Stimulated activated CD8-positive, alpha-beta memory T cell treated with anti-CD3 and anti-CD28 coated beads, Interleukin-4, amount 100 ng/mL, for 48 hours (primary cell): ENCODE data around the gene ARHGAP24.

ENCODE experiments used
- DNase-seq: peaks from one replicate; pipeline ENCODE4 v3.0.0-alpha.2; 2020

ARHGAP24 gene

DNA sequence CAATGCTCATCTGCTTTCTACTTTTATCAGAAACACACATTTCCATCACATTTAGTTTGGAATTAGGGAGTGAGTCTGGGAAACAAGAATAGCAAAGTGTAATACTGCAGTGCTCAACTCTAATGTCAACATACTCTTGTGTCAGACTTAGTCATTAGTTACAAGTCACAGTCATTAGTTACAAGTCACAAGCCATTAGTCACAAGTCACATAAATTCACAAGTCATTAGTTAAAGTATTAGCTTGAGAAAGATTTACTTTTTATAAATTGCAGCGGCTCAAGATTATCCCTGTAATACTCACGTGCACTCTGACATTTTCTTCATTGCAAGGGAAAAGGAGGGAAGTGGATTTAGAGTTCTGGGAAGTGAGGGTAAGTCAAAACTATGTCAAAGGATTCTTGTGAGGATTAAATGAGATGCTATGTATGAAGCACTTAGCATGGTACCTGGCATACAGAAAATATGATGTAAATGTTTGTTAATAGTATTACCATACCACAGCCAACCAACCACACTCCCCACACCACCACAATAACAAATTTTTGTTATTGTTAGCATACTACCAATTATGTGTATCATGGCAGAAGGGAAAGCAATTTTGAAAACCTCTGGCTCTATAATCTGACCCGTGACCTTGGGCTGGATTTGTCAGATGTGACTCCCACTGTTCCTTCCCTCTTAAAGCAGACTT lies 116.6 kb downstream of the ARHGAP24 start:
- no peak for DNase-seq

- DNase-seq, result no peak
Observed at GRCh38 chr4:85595098-85595775, 120.3 kb downstream of the ARHGAP24 start.

DNA sequence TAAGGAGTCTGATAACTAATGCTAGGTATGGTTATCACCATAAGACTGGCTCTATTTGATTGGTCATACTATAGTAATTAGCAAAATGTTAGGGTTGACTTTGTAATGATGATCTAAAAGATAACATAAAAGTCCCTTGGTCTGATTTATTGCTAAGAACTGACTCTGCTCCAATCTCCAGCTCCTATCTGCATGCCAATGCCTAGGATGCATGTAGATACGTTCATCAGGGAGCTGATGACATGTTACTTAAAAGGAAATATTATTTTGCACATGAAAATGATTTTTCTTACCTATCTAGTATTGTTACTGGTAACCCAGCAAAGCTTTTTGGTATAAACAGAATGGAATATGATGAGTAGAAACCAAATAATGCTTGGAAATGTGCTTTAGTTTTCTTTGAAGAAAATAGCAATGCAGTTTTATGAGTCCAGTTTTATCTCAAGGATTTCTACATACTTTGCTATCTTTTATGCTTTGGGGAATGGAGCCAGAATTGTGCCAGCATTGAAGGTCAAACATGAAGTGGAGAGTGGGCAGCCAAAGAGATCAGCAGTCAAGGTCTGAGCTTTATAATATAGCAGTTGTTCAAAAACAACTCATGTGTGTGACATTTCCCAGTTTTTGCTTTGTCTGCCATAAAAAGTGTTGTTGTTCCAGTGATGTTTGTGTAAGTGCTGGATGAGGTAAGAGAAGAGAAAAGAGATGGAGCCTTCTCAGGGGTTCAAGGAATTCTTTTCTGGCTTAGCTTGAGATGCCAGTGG lies 121.0 kb downstream of the ARHGAP24 start:
- no peak for DNase-seq

- DNase-seq, result no peak
Observed at GRCh38 chr4:85598936-85599335, 124.0 kb downstream of the ARHGAP24 start.

DNA sequence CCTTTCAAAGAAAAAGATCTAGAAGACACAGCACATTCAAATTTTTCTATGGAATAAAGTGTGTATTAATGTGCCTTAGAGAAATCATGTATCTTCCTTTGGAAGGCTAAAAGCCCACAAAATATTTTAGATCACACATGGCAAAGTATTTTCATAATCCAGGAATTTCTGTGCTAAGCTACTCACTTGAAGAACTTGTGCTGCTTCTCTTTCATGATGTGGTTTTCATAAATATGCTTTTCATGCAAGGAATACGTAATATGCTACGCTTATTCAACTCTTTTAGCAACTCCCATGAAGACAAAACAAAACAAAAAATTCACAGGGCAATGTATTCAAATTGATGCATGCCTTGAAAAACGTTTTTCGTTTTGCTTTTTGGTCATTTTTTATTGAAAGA lies 125.6 kb downstream of the ARHGAP24 start:
- no peak for DNase-seq

GRCh38 chr4:85603437-85604336 lies 128.7 kb downstream of the ARHGAP24 start:
- DNase-seq, result no peak

GRCh38 chr4:85606505-85606904 lies 131.6 kb downstream of the ARHGAP24 start:
- DNase-seq, result no peak

DNA sequence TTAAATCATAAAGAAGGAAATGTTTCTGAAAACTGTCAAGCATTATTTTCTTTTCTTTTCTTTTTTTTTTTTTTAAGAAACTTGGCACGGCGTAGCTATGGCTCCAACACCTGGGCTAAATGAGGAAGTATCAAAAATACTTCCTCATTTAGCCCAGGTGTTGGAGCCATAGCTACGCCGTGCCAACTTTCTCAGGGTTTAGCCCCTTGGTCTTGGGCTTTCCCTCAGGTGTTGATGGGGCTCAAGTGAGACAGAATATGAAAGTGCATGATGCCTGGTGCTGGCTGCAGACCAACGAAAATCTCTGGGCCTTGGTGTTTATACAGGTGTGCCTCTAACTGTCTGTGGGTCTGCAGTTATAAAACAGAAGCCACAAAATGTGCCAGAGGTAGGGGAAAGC lies 132.7 kb downstream of the ARHGAP24 start:
- DNase-seq, result no peak

GRCh38 chr4:85610450-85610849 lies 135.5 kb downstream of the ARHGAP24 start:
- DNase-seq, result no peak

DNA sequence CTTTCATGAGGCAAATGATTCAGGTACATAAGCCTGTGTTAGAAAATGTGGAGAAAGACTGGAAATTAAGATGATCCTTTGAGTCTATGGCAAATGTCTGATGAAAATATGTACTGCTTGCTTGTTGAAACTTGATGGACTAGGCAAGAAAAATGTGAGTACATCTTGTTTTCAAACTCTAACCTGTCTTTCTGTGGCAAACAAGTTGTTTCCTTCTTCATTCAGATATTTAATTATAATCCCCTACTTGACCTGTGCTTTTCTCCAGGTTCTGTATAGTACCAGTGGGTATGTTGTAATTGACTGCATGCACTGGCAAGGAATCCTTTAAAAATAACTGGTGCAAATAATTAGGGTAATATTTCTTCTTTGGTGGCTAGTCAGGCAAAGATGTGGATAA lies 136.7 kb downstream of the ARHGAP24 start:
- DNase-seq, result no peak

DNA sequence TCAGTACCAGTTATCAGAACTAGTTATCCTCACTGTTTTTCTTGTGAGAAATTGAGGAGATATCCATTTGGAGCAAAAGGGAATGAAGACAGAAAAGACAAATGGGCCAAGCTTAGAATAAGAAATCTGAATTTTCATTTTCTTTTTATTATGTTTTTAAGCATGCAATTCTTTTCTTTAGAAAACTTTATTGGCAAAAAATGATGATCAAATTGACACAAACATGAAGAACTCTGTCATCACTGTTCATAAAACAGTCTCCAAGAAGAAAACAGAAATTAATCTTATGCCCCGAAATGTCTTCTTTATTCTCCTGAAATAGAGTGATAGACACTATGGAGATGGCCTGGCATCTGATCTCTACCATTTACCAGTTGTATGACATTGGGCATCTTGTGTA lies 139.0 kb downstream of the ARHGAP24 start:
- no peak for DNase-seq

DNA sequence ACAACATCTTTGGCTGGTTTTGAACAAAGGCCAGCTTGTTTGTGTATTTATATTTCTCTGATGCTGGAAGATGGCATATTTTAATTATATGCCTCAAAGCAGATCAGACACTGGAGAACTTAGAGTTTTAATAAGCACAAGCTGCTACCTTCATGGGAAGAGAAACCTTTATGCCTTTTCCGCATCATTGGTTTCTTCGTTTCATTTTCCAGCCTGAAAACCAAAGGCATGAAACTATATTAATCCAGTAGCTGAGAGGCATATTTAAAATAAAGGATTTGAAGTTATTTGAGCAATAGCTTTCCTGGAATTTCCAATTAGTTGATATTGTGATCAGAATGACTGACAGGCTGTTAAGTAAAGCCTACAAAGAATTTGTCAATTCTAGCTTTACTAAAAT lies 141.0 kb downstream of the ARHGAP24 start:
- no peak for DNase-seq

- DNase-seq, result no peak
Observed at GRCh38 chr4:85617202-85617601, 142.3 kb downstream of the ARHGAP24 start.

DNA sequence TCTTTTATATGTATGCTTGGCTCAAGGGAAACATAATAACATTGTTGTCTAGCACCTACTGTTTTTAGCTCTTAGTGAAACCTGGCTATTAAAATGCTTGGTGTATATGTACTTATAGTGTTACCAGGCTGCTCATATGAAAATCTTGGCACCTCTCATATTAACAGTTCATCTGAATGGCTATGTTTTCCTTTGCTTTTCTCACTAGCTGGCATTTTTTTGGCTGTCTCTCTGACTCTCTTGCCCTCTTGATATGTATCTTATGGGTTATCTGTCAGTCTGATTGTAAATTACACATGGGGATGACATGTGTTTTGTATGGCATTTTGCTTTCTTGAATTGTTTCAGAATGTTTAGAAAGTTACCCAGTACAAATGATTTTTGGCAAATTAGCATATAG lies 158.0 kb downstream of the ARHGAP24 start:
- DNase-seq, result no peak

DNA sequence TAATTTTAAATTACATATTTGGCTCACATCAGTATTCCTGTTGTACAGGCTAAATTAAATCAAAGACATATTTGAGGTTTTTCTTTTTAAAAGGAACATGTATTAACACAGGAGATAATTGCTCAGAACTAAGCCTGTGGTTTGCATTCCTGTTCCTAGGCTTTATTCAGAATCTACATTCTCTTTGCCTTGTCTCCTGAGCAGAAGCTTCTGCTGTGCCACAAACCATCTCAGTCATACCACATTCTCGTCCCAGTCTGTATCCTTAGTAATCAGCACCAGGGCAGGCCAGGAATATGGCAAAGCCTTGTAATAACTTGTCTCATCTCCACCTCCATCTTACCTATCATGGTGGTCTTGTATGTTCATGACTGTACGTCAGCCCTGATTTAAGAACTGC lies 162.8 kb downstream of the ARHGAP24 start:
- no peak for DNase-seq

DNA sequence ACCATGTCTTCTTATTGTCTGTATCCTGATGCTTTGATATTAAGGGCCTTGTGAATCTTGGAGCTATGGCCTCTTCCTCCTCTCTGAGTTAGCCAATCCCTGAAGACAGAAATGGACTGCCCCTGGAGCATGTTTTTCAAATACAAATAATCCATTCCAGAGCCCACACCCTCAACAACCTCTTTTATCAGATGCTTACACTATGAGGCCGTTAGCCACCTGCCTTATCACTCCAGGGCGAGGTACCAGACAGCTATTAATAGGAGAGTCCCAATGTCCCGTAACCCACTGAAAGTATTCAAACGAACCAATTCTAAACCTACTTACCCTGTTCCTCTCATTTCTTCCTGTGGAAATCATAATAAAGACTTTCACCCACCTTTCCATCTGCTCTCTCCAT lies 165.0 kb downstream of the ARHGAP24 start:
- DNase-seq, result no peak

DNA sequence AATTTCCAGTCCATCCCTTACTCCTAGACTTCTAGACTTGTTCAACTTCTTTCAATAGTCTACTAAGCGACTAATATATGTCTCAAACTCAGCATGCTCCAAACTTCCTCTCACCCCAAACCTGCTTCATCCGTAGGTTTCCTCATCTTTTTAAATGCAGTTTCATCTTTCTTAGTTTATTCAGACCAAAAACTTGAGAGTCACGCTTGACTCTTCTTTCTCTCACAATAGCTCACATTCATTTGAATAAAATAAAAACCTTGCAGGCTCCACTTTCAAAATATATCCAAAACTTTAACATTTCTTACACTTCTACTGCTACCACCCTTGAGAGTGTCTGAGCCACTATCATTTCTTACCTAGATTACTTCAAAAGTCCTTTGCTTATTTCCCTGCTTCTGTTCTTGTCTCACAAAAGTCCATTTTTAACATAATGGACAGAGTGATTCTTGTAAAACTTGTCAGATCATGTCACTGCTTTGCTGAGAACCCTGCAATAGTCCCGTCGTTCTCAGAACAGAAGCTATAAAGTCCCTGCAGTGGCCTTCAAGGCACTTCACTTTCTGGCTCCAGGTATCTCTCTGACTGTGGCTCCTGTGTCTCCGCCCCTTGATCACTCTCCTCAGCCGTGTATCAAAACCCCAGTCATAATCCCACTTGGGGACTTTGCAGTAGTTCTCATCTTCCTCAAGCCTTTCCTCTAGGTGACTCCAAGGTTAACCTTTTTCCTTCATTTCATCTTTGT lies 167.6 kb downstream of the ARHGAP24 start:
- DNase-seq, result no peak

- DNase-seq, result no peak
Observed at GRCh38 chr4:85644061-85644460, 169.1 kb downstream of the ARHGAP24 start.

DNA sequence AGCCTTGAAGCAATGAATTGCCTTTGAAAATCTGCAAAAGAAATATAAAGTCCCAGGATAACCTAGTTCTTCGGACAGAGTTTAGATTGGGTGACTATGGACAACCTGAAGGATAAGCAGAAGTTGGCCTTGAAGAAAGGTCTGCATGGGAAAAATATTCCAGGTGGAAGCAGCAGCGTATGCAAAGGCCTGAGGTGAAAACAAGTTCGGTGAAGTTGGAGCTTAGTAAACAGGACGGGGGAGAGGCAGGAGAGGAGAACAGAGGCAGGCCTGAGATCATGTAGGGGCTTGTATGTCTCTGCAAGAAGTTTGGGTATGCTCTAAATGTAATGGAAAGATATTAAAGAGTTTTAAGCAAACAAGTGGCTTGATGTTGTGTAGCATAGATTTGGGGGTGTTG lies 176.0 kb downstream of the ARHGAP24 start:
- no peak for DNase-seq

GRCh38 chr4:85656759-85657505 lies 182.0 kb downstream of the ARHGAP24 start:
- DNase-seq, result no peak

GRCh38 chr4:85658766-85659439 lies 184.0 kb downstream of the ARHGAP24 start:
- DNase-seq, result no peak
